HG03378 (cell line): ENCODE data around the gene LARP4.
A peak's percentile ranks its signal among the peaks of the same experiment; 100 is the strongest.
"Not testable (repeated sequence)": the region's sequence is repeated elsewhere in the genome, so short reads cannot be mapped to it uniquely, and the experiment has no call there.

ENCODE experiments used
- ATAC-seq: cut with Tn5 transposase; IDR thresholded peaks from one replicate; pipeline ENCODE4 v1.9.1; 2021; ENCODE audit warnings: mild to moderate bottlenecking, moderate library complexity; ENCODE audit not compliant: unreplicated experiment

Gene LARP4

GRCh38 chr12:50467439-50467838 is 66.8 kb downstream of the LARP4 start:
- ATAC-seq, result no peak

- no peak for ATAC-seq
Observed at GRCh38 chr12:50477241-50477832, 76.7 kb downstream of the LARP4 start.

GRCh38 chr12:50482571-50482970 is 81.9 kb downstream of the LARP4 start:
- ATAC-seq, result no peak

GRCh38 chr12:50483488-50483887 is 82.8 kb downstream of the LARP4 start:
- ATAC-seq, result no peak

GRCh38 chr12:50488801-50489200 is 88.1 kb downstream of the LARP4 start:
- ATAC-seq, result no peak

GRCh38 chr12:50498119-50498518 is 97.4 kb downstream of the LARP4 start:
- not testable (repeated sequence) for ATAC-seq

- no peak for ATAC-seq
Observed at GRCh38 chr12:50504798-50505674, 104.4 kb downstream of the LARP4 start, which contains the start of gene DIP2B. Gene DIP2B (plus strand): TSS chr12:50504985. CDS start chr12:50505141, 156 bp downstream.

- no peak for ATAC-seq
Observed at GRCh38 chr12:50505675-50506530, 105.2 kb downstream of the LARP4 start.

GRCh38 chr12:50506753-50507473 is 106.2 kb downstream of the LARP4 start:
- no peak for ATAC-seq

GRCh38 chr12:50507474-50507838 is 106.8 kb downstream of the LARP4 start:
- no peak for ATAC-seq

- no peak for ATAC-seq
Observed at GRCh38 chr12:50507930-50508329, 107.2 kb downstream of the LARP4 start.

GRCh38 chr12:50508414-50508813 is 107.7 kb downstream of the LARP4 start:
- ATAC-seq, result no peak

GRCh38 chr12:50508970-50509663 is 108.4 kb downstream of the LARP4 start:
- no peak for ATAC-seq

GRCh38 chr12:50514526-50515276 is 114.0 kb downstream of the LARP4 start:
- no peak for ATAC-seq

GRCh38 chr12:50515587-50515986 is 114.9 kb downstream of the LARP4 start:
- no peak for ATAC-seq

- ATAC-seq, result peak; percentile 73
Observed at GRCh38 chr12:50517421-50518048, 116.8 kb downstream of the LARP4 start.

GRCh38 chr12:50518090-50518489 is 117.4 kb downstream of the LARP4 start:
- no peak for ATAC-seq

- ATAC-seq, result no peak
Observed at GRCh38 chr12:50519353-50519752, 118.7 kb downstream of the LARP4 start.
